NCI-H2107 treated with DMSO at 0.1 percent for 48 hours (cell line): ENCODE measurements around the gene TRAF2.

Experiments
- DNase-seq: peaks from one replicate; lab custom pipeline; 2025; ENCODE audit not compliant: unreplicated experiment; lab: John Stamatoyannopoulos, UW

The TRAF2 gene

DNA sequence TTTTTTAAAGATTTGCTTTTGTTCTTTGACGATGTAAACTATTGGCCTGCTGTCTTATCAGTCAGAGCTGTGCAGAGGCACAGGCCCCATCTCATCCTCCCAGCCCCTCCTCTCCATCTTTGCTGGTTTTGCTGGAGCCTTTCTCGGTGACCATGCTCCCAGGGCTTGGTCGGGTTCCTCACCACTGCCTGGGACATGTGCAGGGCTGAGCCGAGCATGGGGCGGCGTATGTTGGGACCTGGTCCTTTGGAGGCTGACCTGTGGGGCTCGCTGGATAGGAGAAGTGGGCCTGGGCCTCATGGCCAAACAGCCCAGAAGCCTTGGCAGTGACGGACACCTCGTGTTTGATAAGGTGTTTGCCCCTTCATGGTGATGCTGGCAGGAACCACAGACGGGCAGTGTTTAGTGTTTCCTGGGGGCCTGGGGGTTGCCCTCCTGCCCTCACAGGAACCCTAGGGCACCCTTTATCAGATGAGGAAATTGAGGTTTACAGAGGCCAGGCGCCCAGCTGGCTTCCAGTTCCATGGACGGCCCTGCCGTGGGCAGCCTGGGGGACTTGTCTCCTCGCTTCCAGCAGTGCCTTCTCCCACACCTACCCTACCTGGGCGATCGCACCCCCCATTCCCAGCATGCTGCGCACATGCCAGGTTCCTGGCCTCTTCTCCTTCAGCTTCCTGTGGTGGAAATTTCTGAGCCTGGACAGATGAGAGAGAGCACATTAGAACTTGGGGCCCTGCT is 27.6 kb downstream of the TRAF2 start:
- no peak for DNase-seq

DNA sequence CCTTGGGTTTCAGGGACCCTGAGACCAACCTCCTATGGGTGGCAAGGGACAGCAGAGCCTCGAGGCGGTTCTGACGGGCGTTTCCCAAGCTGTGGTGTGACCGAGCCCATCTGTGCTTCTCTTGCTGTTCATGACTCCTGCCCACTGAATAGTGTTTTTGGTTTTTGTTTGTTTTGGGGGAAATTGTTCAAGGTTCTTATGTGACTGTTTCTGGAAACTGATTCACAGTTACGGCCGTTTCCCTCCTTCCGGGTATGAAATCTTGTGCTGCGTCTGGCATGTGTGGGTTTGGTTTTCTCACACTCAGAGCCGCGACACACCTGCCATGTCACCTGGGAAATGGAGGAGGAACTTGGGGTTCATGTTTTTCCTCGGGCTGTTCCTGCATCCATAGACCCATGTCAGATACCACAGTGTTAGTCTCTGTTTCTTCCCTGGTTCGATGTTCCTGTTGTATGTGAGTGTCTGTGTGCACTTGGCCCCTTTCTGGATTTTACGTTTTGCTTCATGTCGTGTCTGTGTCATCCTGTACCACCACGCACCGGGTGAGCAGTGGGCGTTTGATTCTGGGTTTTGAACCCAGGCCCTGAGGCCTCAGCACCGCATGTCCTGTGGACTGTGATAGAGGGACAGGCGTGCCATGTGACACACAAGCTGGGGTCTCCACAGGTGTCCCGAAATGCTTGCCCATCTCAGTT is 29.5 kb downstream of the TRAF2 start:
- DNase-seq: no peak

DNA sequence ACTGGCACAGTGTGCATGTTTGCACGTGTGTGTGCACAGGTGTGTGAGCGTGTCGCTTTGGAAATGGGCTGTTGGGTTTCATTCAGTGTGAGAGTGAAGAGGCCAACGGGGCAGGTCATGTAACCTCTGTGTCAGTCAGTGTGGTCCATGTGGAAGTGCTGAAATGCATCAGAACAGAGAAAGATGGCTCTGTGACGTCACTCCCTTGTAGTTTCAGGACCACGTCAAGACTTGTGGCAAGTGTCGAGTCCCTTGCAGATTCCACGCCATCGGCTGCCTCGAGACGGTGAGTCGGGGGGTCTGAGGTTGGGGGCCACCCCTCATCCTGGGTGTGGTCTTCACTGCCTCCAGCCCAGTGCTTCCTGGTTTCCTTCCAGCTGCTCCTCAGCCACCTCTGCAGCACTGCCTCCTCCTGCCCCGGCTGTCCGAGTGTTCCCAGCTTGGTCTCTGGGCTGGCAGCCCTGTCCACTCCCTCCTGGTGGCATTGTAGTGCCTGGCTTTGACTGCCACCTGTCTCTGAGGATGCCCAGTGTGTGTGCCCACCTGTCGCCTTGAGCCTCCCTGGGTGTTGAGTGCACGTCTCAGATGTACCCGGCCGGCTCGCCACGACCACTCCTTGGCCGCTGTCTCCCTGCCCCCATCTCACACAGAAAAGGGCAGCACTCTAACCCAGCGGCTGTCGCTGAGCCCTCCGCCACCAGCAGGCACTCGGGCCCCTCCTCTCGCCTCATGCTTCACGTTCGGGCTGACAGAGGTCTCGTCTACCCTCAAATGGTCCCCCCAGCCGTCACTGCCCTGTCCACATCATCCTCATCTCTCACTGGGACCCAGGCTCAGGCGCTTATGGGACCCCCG is 30.2 kb downstream of the TRAF2 start:
- no peak for DNase-seq

DNA sequence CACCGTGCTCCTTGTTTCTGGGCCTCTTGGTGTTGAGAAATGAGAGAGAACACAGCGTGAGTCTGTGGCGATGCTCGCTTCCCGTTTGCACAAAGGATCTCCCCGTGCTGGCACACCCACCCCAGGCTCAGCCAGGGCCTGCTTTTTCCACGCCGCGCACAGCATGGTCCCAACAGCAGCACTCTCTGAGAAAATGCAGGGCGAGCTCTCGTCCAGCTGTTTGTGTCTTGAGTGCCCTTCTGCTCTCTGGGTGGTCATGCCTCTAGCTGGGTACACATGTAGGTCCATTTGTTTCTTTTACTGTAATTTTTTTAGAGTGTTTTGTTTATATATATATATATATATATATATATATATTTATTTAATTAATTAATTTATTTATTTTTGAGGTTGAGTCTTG is 31.6 kb downstream of the TRAF2 start:
- DNase-seq: no peak

DNA sequence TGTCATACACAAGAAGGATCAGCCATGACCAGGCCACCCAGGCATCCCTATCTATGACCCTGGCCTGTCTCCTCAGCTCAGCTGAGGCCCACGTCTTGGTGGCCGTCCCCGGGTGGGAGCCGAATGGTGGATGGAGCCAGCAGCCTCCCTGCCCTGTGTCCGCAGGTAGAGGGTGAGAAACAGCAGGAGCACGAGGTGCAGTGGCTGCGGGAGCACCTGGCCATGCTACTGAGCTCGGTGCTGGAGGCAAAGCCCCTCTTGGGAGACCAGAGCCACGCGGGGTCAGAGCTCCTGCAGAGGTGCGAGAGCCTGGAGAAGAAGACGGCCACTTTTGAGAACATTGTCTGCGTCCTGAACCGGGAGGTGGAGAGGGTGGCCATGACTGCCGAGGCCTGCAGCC is 33.8 kb downstream of the TRAF2 start:
- no peak for DNase-seq

DNA sequence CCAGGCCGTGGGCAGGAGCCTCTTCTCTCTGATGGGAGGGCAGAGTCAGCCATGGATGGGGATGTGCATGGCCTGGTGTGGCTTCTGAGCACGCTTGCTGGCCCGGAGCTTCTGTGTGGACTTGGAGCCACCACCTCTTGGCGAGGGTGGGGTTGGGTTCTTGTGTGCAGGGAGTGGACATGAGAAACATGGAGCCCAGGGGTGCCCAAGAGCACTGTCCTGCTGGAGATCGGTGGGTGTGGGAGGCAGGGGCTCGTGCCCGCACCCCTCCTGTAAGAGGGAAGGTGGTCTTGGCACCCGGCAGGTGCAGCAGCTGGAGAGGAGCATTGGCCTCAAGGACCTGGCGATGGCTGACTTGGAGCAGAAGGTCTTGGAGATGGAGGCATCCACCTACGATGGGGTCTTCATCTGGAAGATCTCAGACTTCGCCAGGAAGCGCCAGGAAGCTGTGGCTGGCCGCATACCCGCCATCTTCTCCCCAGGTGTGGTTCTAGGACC is 34.5 kb downstream of the TRAF2 start:
- no peak for DNase-seq

DNA sequence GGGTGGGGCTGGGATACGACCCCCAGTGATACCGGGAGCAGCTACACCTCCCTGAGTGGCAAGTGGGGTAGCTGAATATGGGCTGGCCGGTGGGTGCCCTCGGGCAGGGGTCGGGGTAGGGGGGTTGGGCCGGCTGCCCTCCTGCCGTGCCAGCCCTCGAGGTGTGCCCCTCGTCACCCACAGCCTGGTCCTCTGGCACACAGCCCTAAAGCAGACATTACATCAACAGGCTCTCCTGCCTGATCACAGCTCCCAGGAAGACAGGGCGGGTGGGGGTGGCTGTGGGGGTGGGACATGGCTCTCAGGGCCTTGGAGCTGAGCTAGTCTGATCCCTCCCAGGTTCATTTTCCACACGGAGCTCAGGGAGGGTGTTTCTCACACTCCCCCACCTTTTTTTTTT is 35.0 kb downstream of the TRAF2 start:
- no peak for DNase-seq

DNA sequence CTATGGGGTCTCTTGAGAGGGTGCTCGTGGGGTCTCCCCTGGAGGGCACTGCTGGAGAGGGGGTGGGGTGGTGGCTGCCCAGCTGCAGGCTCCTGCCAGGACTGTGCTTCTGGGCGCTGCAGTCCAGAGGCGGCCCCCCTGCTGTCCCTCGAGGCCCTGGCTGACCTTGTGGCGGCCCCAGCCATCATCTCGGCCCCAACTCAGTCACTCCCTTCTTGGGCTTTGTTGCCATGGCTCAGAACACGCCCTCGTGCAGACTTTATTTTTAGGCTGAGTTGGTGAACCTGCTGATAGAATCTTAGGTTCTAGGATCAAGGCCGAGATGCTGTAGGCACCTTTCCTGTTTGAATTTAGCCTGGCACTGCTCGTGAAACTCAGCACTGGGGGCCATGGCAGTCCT is 35.4 kb downstream of the TRAF2 start:
- no peak for DNase-seq

DNA sequence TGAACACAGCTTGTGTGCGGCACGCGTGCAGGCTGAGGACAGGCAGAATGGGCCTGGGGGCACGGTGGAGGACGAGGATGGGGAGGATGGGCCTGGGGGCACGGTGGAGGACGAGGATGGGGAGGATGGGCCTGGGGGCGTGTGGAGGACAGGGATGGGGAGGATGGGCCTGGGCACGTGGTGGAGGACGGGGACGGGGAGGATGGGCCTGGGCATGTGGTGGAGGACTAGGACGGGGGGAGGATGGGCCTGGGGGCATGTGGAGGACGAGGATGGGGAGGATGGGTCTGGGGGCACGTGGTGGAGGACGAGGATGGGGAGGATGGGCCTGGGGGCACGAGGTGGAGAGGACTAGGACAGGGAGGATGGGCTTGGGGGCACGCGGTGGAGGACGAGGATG is 36.2 kb downstream of the TRAF2 start:
- no peak for DNase-seq

DNA sequence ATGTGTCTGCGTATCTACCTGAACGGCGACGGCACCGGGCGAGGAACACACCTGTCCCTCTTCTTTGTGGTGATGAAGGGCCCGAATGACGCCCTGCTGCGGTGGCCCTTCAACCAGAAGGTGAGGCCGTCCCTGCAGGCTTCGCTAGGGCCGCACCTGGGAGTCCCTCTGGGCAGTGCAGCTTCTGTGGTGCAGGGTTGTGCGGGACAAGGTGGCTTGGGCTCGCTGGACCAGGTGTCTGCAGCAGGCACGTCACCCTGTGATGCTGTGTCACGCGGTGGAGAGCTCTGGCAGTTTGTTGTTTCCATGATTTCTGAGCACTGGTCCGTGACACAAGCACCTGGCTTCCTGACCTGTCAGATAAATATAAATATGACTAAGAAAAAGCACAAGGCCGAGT is 37.6 kb downstream of the TRAF2 start:
- peak; percentile 80 for DNase-seq

DNA sequence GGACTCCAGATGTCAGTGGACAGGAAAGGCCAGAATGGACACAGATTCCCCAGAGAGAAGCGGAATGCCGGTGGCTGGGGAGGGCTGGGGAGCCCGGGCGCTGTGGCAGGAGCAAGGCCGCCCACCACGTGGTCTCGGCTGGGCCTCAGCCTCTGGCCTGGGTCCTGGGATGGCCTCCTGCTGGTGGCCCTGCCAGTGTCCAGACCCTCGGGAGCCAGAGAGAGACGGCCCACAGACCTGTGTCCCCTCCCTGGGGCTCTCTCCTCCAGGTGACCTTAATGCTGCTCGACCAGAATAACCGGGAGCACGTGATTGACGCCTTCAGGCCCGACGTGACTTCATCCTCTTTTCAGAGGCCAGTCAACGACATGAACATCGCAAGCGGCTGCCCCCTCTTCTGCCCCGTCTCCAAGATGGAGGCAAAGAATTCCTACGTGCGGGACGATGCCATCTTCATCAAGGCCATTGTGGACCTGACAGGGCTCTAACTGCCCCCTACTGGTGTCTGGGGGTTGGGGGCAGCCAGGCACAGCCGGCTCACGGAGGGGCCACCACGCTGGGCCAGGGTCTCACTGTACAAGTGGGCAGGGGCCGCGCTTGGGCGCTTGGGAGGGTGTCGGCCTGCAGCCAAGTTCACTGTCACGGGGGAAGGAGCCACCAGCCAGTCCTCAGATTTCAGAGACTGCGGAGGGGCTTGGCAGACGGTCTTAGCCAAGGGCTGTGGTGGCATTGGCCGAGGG is 39.3 kb downstream of the TRAF2 start:
- no peak for DNase-seq

DNA sequence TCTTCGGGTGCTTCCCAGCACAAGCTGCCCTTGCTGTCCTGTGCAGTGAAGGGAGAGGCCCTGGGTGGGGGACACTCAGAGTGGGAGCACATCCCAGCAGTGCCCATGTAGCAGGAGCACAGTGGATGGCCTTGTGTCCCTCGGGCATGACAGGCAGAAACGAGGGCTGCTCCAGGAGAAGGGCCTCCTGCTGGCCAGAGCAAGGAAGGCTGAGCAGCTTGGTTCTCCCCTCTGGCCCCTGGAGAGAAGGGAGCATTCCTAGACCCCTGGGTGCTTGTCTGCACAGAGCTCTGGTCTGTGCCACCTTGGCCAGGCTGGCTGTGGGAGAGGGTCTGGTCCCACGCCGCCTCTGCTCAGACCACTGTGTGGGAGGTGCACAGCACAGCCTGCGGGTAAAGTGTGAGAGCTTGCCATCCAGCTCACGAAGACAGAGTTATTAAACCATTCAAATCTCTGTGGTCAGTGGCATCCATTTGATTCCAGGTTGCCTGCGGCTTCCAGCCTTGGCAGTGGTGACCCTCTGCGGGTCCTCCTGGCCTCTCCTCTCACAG is 39.9 kb downstream of the TRAF2 start:
- DNase-seq: no peak

DNA sequence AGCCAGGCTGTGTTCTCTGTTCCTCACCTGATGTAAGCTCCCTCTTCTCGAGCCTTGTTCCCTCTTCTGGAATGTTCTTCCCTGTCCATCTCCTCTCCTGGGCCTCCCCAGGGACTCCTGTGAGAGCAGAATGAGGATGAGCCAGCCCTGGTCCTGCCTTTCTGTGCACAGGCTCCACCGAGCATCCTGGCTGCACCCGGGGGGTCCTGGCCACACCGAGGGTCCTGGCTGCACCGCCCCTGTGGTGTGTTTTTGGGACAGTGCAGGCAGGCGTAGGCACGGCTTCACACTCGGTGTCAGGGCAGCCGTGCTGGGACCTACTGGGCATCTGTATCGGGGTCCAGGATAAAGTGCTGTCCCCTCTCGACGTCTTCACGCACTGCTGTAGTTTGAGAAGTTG is 40.4 kb downstream of the TRAF2 start:
- no peak for DNase-seq

DNA sequence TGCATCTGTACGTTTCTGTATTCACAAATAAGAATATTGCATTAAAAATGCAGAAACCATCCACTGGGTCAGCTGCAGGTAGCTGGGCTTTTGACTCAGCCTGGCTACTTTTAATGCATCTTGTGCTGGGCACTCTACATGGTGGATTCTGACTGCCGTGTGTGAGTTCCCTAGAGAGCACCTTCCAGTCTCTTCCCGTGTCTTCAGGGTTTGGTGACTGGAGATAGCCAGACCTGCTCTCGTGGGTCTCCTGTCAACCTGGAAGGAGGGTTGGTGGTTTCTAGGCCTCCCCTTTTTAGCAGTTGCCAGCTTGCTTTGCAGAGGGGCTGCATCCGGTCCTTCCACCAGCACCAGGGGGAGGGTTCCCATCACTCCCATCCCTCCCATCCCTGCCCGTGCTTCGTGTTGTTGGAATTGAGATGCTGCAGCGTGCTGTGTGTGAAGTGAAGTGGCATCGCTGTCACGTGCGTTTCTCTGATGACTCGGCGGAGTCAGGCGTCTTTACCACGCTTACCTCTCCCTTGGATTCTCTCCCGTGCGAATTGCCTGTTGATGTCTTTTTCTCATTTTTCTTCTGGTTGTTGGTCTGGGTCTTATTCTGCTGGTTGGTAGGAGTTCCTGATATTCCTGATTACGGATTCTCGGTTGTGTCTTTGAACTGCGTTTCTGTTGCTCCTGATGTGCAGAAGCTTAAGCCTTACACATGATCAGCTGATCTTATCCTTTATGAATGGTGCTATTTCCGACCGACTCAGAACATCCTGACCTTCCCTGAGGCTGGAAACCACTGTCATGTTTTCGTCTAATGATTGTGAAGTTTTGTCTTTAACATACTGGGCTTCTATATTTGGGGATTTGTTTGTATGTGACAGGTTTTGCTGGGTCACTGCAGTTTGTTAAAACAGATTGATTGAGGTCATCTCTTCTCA is 41.3 kb downstream of the TRAF2 start:
- no peak for DNase-seq

DNA sequence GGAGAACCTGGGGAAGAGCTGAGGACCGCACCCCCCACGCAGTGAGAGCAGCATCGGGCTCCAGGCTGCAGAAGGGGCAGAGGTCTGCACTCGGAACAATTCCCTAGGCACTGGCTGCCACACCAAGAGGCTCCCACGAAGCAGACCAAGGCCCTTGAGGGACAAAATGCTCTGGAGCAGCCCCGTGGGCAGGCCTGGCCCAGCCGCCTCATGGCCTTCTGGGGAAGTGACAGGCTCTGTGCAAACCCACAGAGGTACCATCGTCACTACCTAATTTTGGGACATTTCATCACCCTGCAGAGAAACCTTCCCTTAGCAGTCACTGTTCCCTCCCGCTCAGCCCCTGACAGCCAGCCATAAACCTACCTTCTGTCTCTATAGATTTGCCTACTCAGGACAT is 42.3 kb downstream of the TRAF2 start:
- DNase-seq: no peak

DNA sequence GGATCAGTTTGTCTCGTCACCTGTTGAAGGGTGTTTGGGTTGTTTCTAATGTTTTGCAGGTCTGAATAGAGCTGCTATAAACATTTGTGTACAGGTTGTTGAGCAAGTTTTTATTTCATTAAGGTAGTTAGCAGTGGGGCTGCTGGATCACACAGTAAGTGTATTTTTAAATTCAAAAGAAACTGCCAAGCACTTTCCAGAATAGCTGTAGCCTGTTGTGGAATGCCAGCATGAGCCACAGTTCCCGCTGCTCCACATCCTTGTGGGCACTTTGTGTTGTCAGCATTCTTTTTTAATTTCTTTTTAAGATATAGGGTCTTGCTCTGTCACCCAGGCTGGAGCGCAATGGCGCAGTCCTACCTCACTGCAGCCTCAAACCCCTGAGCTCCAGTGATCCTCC is 43.7 kb downstream of the TRAF2 start:
- DNase-seq: no peak

DNA sequence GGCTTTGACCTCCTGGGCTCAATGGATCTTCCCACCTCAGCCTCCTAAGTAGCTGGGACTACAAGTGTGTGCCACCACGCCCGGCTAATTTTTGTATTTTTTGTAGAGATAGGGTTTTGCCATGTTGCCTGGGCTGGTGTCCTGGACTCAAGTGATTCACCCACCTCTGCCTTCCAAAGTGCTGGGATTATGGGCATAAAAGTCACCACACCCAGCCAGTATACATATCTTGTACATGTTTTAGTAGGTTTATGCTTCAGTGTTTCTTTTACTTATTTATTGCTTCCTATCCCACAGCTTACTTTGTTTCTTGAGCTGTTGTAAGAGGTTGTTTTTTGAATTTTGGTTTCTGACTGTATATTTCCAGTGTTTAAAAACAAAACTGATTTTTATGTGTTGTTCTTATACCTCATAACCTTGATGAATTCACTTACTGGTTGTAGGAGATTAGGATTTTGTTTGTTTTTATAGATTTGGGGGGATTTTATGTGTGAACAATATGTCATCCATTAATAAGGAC is 45.4 kb downstream of the TRAF2 start:
- no peak for DNase-seq

DNA sequence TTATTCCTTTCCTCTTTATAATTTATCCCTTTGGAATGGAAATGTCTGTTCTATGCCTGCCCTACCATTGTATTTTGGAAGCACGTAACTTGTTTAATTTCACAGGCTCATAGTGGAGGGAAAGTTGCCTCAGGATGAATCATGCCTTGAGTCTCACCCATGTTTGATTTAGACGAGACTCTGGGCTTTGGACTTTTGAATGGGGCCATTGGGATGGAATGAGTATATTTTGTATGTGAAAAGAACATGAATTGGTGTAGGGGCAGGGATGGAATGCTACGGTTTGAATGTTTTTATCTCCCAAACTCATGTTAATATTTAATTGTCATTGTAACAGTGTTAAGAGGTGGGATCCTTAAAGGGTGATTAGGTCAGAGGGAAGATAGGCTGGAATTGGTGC is 48.0 kb downstream of the TRAF2 start:
- DNase-seq: no peak

DNA sequence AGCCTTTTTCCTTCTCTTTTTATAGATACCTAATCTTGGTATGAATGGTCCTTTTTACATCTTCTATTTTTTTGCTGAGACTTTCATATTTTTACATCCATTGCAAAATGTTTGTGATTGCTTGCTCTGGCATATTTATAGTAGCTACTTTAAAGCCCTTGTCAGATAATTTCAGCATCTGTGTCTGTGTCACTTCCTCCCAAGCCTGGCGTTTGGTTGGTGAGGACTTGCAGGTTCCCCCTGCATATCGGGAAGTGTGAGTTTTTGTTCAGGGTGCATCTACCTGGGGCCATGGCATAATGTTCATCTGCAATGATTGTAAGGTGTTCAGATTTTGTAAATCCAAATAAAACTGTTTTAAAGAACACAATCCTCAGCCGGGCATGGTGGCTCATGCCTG is 49.3 kb downstream of the TRAF2 start:
- no peak for DNase-seq
